Endodermal cell (in vitro differentiated cells): ENCODE measurements around the gene RS1. TPM values are rescaled to one million over a fixed set of nuclear protein-coding genes. Genes with fewer than 3 reads are reported as not detected.

ENCODE experiments used
- DNase-seq: peaks from one replicate; pipeline ENCODE4 v3.0.0-alpha.2; 2017
- H3K27ac ChIP-seq: 2 replicates; pipeline ENCODE4 v1.5.1; 2013; ENCODE audit warnings: mild to moderate bottlenecking, low read depth, low read length, moderate library complexity
- H3K27me3 ChIP-seq: 2 replicates; pipeline ENCODE4 v1.6.1; 2013; ENCODE audit warnings: mild to moderate bottlenecking, low read length, moderate library complexity; ENCODE audit not compliant: insufficient read depth, control insufficient read depth, poor library complexity, severe bottlenecking
- H3K36me3 ChIP-seq: 2 replicates; pipeline ENCODE4 v1.7.0; 2013; ENCODE audit warnings: mild to moderate bottlenecking, low read length, moderate library complexity; ENCODE audit not compliant: control insufficient read depth, insufficient read depth
- H3K4me1 ChIP-seq: one replicate; pipeline ENCODE4 v1.7.0; 2013; ENCODE audit warnings: low read length; ENCODE audit not compliant: control insufficient read depth, insufficient read depth
- H3K4me3 ChIP-seq: 2 replicates; pipeline ENCODE4 v1.5.1; 2013; ENCODE audit warnings: mild to moderate bottlenecking, low read length, moderate library complexity
- H3K9ac ChIP-seq: 2 replicates; pipeline ENCODE4 v1.6.1; 2013; ENCODE audit warnings: mild to moderate bottlenecking, low read length, moderate library complexity; ENCODE audit not compliant: poor library complexity, severe bottlenecking; ENCODE audit errors: extremely low read depth
- H3K9me3 ChIP-seq: 2 replicates; pipeline ENCODE4 v1.6.1; 2013; ENCODE audit warnings: mild to moderate bottlenecking, low read length, moderate library complexity; ENCODE audit not compliant: control insufficient read depth
- H3K27ac Mint-ChIP-seq: 2 replicates; pipeline ENCODE4 v1.8.0; 2020; ENCODE audit warnings: mixed read lengths
- H3K27me3 Mint-ChIP-seq: 2 replicates; pipeline ENCODE4 v1.8.0; 2021; ENCODE audit warnings: mild to moderate bottlenecking, mixed read lengths; ENCODE audit not compliant: insufficient read depth
- H3K36me3 Mint-ChIP-seq: 2 replicates; pipeline ENCODE4 v1.8.0; 2020; ENCODE audit warnings: low read depth, mixed read lengths
- H3K4me1 Mint-ChIP-seq: 2 replicates; pipeline ENCODE4 v1.8.0; 2020; ENCODE audit warnings: mixed read lengths
- H3K4me3 Mint-ChIP-seq: 2 replicates; pipeline ENCODE4 v1.8.0; 2020; ENCODE audit warnings: mild to moderate bottlenecking, moderate library complexity, mixed read lengths
- H3K9me3 Mint-ChIP-seq: 2 replicates; pipeline ENCODE4 v1.8.0; 2020; ENCODE audit warnings: mild to moderate bottlenecking, mixed read lengths
- WGBS, 2 experiments: methylation state at CpG; one replicate each; pipeline versions ENCODE4 v1.1.5 to v1.1.7; 2013; ENCODE audit warnings: missing lambda C conversion rate in 2 of 2, mixed read lengths in 1 of 2; ENCODE audit not compliant: insufficient coverage in 1 of 2, insufficient read length in 1 of 2; 5-methylcytosine and 5-hydroxymethylcytosine counted together
- total RNA-seq, 2 donors: library from RNA; stranded (reverse); fragmentation: NEBNext Ultra II Directional in 1 of 2; extraction: Animal tissue kit (Norgen Biotek cat#: 25700) in 1 of 2; gene quantifications; 2 replicates in 1 of 2; 3 replicates in 1 of 2; pipeline ENCODE4 v1.2.1, GENCODE V29; 2021
- TF ChIP-seq, protein P1 (sequence below): fragments of 200-600 bp; sonication (generic); conservative IDR thresholded peaks from 2 replicates; pipeline ENCODE4 v1.5.0; 2021; ENCODE audit warnings: antibody characterized with exemption, mild to moderate bottlenecking

RS1 gene
- total RNA-seq, 2 donors from 2014 or later: not detected

DNA sequence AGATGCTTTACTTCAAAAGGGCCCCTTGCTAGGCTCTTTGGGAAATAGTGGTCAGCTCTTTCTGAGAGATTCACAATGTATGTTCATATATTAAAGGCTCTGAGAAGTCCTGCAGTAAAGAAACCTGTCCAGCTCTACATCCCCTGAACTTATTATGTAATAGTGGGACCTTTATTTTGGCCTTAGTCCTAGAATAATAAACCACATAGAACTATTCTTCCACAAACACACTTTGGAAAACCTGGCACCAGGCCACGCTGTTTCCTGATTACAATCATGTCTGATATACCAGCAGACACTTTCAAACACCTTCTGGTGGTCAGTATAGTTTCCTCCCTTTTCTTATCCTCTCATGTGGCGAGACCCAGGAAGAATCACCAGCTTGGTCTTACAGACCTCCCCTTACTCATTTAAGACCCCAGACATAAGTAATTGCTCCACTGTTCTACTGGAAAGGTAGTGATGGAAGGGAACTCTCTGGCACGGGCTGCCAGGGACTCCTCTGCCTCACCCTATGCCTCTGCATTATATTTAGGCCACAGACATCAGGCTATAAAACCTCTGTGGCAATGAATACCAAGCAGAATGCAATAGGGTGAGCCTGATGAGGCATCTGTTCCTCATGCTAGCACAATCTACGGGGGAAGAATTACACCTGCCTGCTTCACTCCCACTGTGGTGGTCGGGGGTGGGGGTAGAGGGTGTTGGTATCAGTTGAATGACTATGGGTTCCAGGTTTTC is 29.9 kb upstream of the RS1 start:
- Histone ChIP-seq H3K27me3 (no peaks in the 10 kb centered on the region), H3K4me1 (no peaks in the 10 kb centered on the region), H3K9me3 (no peaks in the 10 kb centered on the region), H3K9ac (no peak overlapping the region), H3K36me3 (no peaks in the 10 kb centered on the region), H3K4me3 (no peak overlapping the region), H3K27ac (no peak overlapping the region)
- TF ChIP-seq, protein P1, sequence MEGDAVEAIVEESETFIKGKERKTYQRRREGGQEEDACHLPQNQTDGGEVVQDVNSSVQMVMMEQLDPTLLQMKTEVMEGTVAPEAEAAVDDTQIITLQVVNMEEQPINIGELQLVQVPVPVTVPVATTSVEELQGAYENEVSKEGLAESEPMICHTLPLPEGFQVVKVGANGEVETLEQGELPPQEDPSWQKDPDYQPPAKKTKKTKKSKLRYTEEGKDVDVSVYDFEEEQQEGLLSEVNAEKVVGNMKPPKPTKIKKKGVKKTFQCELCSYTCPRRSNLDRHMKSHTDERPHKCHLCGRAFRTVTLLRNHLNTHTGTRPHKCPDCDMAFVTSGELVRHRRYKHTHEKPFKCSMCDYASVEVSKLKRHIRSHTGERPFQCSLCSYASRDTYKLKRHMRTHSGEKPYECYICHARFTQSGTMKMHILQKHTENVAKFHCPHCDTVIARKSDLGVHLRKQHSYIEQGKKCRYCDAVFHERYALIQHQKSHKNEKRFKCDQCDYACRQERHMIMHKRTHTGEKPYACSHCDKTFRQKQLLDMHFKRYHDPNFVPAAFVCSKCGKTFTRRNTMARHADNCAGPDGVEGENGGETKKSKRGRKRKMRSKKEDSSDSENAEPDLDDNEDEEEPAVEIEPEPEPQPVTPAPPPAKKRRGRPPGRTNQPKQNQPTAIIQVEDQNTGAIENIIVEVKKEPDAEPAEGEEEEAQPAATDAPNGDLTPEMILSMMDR: no peak
- no peaks in the 10 kb centered on the region for H3K36me3 Mint-ChIP-seq
- no peak overlapping the region for H3K4me3 Mint-ChIP-seq
- 99 to 100% methylated on average over 1 to 3 of the region's 5 CpGs for WGBS, 2 experiments
- H3K27me3 Mint-ChIP-seq: no peaks in the 10 kb centered on the region
- H3K4me1 Mint-ChIP-seq: peaks cover 6% of the 10 kb centered on the region
- DNase-seq: no peak
- no peak overlapping the region for H3K27ac Mint-ChIP-seq
- peaks cover 60% of the 10 kb centered on the region for H3K9me3 Mint-ChIP-seq

DNA sequence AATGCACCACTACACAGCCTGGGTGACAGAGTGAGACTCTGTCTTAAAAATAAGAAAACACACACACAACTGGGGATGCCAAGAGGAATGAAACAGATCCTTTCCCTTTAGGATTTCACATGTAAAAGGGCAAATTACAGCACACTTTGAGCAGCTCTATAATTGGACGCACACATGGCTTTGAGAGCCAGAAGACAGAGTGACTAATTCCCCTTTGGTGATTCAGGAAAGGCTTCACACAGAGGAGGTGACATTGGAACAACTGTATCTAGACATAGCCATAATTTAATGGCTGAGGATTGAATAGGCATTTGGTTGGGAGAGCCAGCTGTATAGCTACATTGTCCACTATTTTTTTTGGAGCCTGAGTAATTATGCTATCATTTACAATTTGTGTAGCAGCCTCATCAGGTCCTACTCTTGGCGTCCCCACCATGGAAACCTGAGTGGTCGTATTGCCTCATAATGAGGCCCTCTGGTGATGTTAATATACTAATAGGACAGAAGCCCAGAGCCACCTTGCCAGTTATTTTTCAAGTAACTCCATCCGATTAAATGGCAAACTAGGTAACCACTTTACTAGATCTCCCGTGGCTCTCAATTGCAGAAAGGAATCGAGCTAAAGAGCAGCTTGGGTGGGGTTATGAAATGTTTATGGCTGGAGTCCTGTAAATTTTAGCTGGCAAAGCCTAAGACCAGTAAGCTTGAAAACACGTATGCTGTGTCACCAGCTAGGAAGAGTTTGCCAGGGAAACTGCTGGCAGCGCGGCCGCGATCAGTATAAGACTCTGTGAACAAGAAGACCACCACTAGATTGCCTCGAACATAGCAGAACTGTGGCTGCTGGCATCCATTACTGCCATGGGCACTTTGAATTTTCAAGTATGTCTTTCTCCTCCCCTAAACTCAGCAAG is 27.1 kb upstream of the RS1 start:
- no peak overlapping the region for H3K27ac Mint-ChIP-seq
- H3K9me3 ChIP-seq: peaks cover 8% of the 10 kb centered on the region
- H3K27me3 ChIP-seq: no peaks in the 10 kb centered on the region
- no peak overlapping the region for H3K9ac ChIP-seq
- no peak for DNase-seq
- no peak overlapping the region for H3K4me3 ChIP-seq
- 95% methylated on average over 9 to 12 of the region's 12 CpGs for WGBS, 2 experiments
- no peak overlapping the region for H3K27ac ChIP-seq
- H3K4me1 Mint-ChIP-seq: peaks cover 6% of the 10 kb centered on the region
- H3K4me3 Mint-ChIP-seq: no peak overlapping the region
- no peaks in the 10 kb centered on the region for H3K27me3 Mint-ChIP-seq
- TF ChIP-seq, protein P1: no peak
- no peaks in the 10 kb centered on the region for H3K36me3 ChIP-seq
- no peaks in the 10 kb centered on the region for H3K4me1 ChIP-seq
- peaks cover 3% of the 10 kb centered on the region for H3K36me3 Mint-ChIP-seq
- peaks cover 68% of the 10 kb centered on the region for H3K9me3 Mint-ChIP-seq

DNA sequence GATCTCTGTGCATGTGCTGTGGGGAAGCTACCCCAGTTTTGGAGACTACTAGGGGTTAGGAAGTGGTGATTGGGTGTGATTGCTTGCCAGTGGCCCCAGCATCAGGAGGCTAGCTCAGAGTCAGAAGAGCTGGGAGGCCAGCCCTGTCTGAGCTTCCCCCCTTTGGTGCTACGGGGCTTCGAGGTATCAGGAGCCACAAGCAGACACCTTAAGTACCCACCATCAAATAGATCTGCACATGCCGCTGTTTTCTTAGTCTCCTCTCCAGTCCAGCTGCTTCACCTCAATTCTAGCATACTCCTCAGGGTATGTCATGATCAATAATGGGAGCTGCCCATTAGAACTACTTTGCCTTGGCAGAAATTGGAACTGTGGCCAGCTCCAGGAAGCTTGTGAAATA is 24.7 kb upstream of the RS1 start:
- DNase-seq: no peak
- H3K4me1 Mint-ChIP-seq: peaks cover 13% of the 10 kb centered on the region
- Histone ChIP-seq H3K27me3 (no peaks in the 10 kb centered on the region), H3K27ac (no peak overlapping the region), H3K9ac (no peak overlapping the region), H3K9me3 (peaks cover 8% of the 10 kb centered on the region), H3K4me1 (no peaks in the 10 kb centered on the region), H3K4me3 (no peak overlapping the region), H3K36me3 (no peaks in the 10 kb centered on the region)
- no peaks in the 10 kb centered on the region for H3K27me3 Mint-ChIP-seq
- TF ChIP-seq, protein P1: no peak
- WGBS, 2 experiments: 98% methylated on average over 3 of the region's 3 CpGs; no CpG with 5 or more reads in 1 of the 2 experiments
- peaks cover 70% of the 10 kb centered on the region for H3K9me3 Mint-ChIP-seq
- peaks cover 3% of the 10 kb centered on the region for H3K36me3 Mint-ChIP-seq
- no peak overlapping the region for H3K4me3 Mint-ChIP-seq
- no peak overlapping the region for H3K27ac Mint-ChIP-seq
